Right hindlimb (tissue), 1 donor: ENCODE results near the gene DNAAF5.
"Not testable (repeated sequence)": the region's sequence is repeated elsewhere in the genome, so short reads cannot be mapped to it uniquely, and the experiment has no call there.

Source experiments
- DNase-seq: peaks from one replicate; pipeline ENCODE4 v3.0.0-alpha.2; 2018

The DNAAF5 gene

GRCh38 chr7:748446-748845 is 21.9 kb downstream of the DNAAF5 start:
- no peak for DNase-seq

- DNase-seq = peak; percentile 67
These were observed 22.6 kb downstream of the DNAAF5 start for GRCh38 chr7:749140-749551.

- no peak for DNase-seq
These were observed 23.8 kb downstream of the DNAAF5 start for GRCh38 chr7:750111-750905.

DNA sequence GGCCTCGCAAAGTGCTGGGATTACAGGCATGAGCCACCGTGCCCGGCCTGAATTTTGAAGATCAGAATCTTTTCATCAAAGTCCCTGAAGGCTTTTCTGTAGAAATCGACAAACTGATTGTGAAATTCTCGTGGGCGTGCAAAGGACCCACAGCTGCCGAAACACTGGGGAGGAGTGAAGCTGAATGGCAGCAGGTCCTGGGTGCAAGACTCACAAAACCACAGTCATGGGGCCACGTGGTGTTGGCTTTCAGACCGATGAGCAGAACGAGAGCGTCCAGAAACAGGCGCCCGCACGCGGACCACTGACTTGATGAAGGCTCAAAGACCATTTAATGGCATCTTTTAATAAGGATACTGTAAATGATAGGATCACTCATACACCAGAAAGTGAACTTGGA is 25.3 kb downstream of the DNAAF5 start:
- DNase-seq = no peak

DNA sequence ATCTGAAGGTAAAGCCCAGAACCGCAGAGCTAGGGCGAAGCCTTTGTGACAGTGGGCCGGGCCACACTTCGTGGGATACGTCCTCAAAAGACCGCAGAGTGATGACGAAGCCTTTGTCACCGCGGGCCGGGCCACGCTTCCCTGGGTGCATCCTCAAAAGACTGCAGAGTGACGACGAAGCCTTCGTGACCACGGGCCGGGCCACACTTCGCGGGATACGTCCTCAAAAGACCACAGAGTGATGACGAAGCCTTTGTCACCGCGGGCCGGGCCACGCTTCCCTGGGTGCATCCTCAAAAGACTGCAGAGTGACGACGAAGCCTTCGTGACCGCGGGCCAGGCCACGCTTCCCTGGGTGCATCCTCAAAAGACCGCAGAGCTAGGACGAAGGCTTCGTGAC is 25.8 kb downstream of the DNAAF5 start:
- not testable (repeated sequence) for DNase-seq

DNA sequence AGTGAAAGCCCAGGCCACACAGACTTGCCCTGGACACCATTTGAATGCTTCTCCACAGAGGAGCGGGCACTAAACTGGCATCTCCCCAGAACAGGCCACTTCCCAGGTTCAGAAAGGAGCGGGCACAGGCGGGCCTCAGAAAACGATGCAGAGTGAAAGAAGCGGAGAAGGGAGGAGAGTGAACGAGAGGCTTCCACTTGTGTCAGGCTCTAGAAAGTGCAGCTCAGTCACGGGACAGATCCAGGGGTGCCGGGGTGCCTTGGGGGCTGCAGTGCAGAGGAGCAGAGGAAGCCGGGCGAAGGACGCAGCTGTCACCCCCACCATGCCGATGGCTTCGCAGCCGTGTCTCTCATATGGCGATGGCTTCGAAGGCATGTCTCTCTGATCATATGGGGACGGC is 26.7 kb downstream of the DNAAF5 start:
- no peak for DNase-seq

GRCh38 chr7:754531-755412 is 28.3 kb downstream of the DNAAF5 start:
- no peak for DNase-seq

GRCh38 chr7:755413-755805 is 28.9 kb downstream of the DNAAF5 start:
- no peak for DNase-seq

DNA sequence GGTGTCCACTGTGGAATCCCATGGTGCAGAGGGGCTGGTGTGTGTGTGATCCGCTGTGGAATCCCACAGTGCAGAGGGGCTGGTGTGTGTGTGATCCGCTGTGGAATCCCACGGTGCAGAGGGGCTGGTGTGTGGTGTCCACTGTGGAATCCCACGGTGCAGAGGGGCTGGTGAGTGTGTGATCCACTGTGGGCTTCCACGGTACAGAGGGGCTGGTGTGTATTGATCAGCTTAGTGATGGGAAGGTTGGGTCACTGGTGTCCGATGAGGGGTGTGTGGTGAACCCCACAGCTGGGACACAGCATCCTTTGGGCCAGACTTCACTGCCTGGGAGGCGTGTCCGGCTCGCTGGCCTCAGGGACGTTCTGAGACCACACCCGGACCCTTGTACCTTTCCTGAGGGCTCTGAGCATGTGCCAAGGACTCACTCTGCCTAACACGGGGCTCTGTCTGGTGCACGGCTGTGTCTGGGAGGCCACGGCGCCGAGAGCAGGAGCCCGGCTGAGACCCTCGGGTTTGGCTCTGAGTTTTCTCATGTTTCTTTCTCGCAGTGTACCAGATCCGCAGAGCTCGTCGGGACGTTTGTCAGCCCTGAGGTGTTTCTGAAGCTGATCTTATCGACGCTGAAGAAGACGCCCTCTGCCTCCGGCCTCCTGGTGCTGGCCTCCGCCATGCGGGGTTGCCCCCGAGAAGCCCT is 29.9 kb downstream of the DNAAF5 start:
- DNase-seq = no peak

DNA sequence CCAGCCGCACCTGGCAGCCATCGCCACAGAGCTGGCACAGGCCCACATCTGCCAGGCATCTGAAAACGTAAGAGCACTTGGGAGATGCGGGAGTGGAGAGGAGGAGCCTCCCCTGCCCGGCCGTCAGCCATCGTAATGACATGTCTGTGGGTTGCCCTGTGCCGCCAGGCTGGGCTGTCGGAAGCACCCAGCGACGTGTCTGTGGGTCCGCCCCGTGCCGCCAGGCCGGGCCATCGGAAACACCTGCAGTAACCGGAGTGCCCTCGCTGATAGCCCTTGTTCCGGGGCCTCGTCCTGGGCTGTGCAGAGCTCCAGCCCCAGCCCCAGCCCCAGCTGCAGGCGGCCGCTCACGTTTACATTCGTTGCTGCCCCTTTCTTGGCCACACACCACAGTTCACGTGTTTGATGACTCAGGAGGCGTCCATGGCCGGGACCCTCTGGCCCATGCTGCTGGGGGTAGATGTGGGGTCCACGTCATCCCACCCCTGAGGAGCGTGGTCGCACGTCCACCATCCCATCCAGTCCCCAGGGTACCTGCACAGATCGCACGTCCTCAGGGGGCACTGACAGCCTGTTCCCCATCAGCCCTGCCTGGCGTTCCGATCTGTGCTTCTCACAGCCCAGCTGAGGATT is 30.5 kb downstream of the DNAAF5 start:
- no peak for DNase-seq

- no peak for DNase-seq
These were observed 31.3 kb downstream of the DNAAF5 start for GRCh38 chr7:757741-758163.

- DNase-seq = no peak
These were observed 33.1 kb downstream of the DNAAF5 start for GRCh38 chr7:759569-759968.

GRCh38 chr7:760006-760405 is 33.5 kb downstream of the DNAAF5 start:
- DNase-seq = no peak

DNA sequence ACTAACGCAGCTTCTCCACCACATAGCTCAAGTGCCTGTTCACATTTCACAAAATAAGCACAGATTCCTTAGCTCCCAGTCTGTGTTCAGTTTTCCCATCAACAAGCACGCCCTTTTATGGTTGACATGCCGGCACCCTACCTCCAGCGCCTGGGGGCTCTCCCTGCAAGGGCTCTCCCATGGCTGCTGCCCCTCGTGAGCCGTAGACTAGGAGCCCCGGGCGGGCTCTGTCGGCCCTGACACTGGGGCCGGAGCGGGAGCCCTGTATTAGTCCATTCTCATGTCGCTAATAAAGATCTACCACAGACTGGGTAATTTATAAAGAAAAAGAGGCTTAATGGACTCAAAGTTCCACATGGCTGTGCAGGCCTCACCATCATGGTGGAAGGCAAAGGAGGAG is 34.6 kb downstream of the DNAAF5 start:
- no peak for DNase-seq

- no peak for DNase-seq
These were observed 35.1 kb downstream of the DNAAF5 start for GRCh38 chr7:761631-762030.

DNA sequence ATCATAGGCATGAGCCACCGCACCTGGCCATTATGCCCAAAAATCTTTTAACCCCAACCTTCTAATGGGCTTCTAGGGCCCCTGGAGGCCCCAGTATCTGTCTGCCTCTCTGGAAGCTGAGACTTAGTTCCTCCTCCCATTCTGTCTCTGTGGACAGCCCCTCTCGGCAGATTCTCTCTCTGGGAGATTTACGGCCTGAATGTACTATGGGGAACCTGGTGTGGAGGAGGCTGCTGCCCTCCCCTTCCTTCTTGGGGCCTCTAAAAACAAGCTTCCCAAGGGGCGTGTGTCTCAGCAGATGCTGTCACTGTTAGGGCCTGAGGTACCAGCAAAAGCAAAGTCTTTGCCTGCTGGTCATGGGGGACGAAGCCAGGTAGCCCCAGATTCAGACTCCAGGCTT is 36.4 kb downstream of the DNAAF5 start:
- no peak for DNase-seq

GRCh38 chr7:763762-764161 is 37.3 kb downstream of the DNAAF5 start:
- no peak for DNase-seq

- no peak for DNase-seq
These were observed 38.9 kb downstream of the DNAAF5 start for GRCh38 chr7:765383-765782.

- DNase-seq = no peak
These were observed 41.1 kb downstream of the DNAAF5 start for GRCh38 chr7:767580-767940.

DNA sequence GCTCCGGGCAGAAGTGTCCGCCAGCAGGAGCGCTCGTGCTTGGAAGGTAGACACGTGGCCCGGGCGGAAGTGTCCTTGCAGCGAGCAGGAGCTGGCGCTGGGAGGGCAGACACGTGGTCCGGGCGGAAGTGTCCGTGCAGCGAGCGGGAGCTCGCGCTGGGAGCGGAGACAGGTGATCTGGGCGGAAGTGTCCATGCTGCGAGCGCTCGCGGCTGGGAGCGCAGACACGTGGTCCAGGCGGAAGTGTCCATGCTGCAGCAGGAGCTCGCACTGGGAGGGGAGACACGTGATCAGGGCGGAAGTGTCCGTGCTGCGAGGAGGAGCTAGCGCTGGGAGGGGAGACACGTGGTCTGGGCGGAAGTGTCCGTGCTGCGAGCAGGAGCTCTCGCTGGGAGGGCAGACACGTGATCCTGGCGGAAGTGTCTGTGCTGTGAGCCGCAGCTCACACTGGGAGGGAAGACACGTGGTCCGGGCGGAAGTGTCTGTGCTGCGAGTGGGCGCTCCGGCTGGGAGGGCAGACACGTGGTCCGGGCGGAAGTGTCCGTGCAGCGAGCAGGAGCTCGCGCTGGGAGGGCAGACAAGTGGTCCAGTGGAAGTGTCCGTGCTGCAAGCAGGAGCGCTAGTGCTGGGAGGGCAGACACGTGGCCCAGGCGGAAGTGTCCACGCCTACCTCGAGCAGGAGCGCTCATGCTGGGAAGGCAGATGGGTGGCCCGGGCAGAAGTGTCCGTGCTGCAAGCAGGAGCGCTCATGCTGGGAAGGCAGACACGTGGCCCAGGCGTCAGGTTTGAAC is 41.6 kb downstream of the DNAAF5 start:
- DNase-seq = no peak

DNA sequence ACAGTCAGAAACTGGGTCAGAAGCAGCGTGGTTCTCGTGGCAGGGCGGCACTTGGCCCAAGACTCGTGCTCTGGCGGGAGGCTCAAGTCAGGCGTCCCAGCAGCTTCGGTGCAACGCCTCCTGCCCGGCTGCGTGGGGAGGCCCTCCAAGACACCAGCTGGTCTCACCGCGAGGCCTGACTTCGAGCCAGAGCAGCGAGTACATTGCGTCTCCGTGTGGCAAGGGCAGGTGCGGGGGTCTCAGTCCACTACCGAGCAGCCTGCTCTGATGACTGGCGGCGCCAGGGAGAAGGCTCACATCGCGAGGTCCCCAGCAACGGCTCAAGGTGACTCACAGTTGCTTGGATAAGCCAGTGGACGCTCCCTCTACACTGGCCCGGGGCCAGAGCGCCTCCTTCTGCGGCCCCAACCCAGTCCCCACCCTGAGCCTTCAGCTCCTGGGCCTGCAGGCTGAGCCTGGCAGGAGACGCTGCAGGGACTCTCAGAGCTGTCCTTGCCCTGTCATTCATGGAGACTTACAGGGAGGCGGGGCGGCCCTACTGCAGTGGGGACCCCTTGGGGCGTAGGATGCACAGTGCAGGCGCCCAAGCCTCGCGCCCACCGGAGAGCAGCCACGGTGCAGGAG is 42.5 kb downstream of the DNAAF5 start:
- peak; percentile 56 for DNase-seq

GRCh38 chr7:770336-770735 is 43.8 kb downstream of the DNAAF5 start:
- no peak for DNase-seq
